ENCODE results near the gene ZNF410. TPM values are rescaled to one million over a fixed set of nuclear protein-coding genes. Genes with fewer than 3 reads are reported as not detected.
"Not testable (repeated sequence)": the region's sequence is repeated elsewhere in the genome, so short reads cannot be mapped to it uniquely, and the experiment has no call there.

ZNF410 gene
- total RNA-seq (ENCODE audit: low replicate concordance) = 44.2 and 50.8 TPM in 2 replicates
- long read RNA-seq, transcript ZNF410-211 (12 exons, 2,601 nt) = major isoform, 306 of 488 reads
- long read RNA-seq, transcript ZNF410-217 (12 exons, 1,961 nt) = minor isoform, 12 of 488 reads
- long read RNA-seq, transcript ZNF410-201 (11 exons, 2,293 nt) = minor isoform, 62 of 488 reads
- long read RNA-seq, partial matches to known transcripts = 24 of 488 reads
- long read RNA-seq, other reads (novel, unspliced or antisense) = 84 of 488 reads

GRCh38 chr14:73886449-73887317, at the start of gene ZNF410:
Gene ZNF410, plus strand, starts transcription at chr14:73886859. Its CDS starts 5,317 bp downstream, at chr14:73892176.
- Mint-ChIP-seq H3K9me3 (no peaks in the 10 kb centered on the region), H3K27ac (peak within 1 kb of the TSS; percentile 95), H3K4me1 (ENCODE audit: unreplicated experiment) (peaks cover 38% of the 10 kb centered on the region), H3K4me3 (peak within 1 kb of the TSS; percentile 94), H3K27me3 (no peaks in the 10 kb centered on the region), H3K36me3 (peaks cover 4% of the 10 kb centered on the region)
- DNase-seq (ENCODE audit: extremely low spot score, unreplicated experiment) = peak; percentile 90
- TF ChIP-seq CTCF (conservative IDR thresholded peaks at IDR 0.05) = no peak

GRCh38 chr14:73838293-73839034, 48.2 kb upstream of the ZNF410 start:
- DNase-seq (ENCODE audit: extremely low spot score, unreplicated experiment); H3K36me3 Mint-ChIP-seq; H3K27ac Mint-ChIP-seq; H3K4me3 Mint-ChIP-seq; H3K27me3 Mint-ChIP-seq; H3K9me3 Mint-ChIP-seq: not testable (repeated sequence)
- H3K4me1 Mint-ChIP-seq (ENCODE audit: unreplicated experiment) = peaks cover 16% of the 10 kb centered on the region

GRCh38 chr14:73842201-73842600, 44.5 kb upstream of the ZNF410 start:
- DNase-seq (ENCODE audit: extremely low spot score, unreplicated experiment) = no peak
- H3K36me3 Mint-ChIP-seq = no peaks in the 10 kb centered on the region
- H3K9me3 Mint-ChIP-seq = no peaks in the 10 kb centered on the region
- H3K27me3 Mint-ChIP-seq = no peaks in the 10 kb centered on the region
- H3K4me3 Mint-ChIP-seq = no peak overlapping the region
- H3K27ac Mint-ChIP-seq = no peak overlapping the region
- TF ChIP-seq CTCF (conservative IDR thresholded peaks at IDR 0.05) = no peak
- H3K4me1 Mint-ChIP-seq (ENCODE audit: unreplicated experiment) = peaks cover 3% of the 10 kb centered on the region

- no peak overlapping the region for H3K4me3 Mint-ChIP-seq
- no peak for TF ChIP-seq CTCF (conservative IDR thresholded peaks at IDR 0.05)
These were observed 43.8 kb upstream of the ZNF410 start for GRCh38 chr14:73842851-73843250.

GRCh38 chr14:73843296-73843695, 43.4 kb upstream of the ZNF410 start:
- H3K4me1 Mint-ChIP-seq (ENCODE audit: unreplicated experiment) = no peaks in the 10 kb centered on the region
- DNase-seq (ENCODE audit: extremely low spot score, unreplicated experiment) = no peak
- TF ChIP-seq CTCF (conservative IDR thresholded peaks at IDR 0.05) = no peak
- H3K36me3 Mint-ChIP-seq = no peaks in the 10 kb centered on the region
- no peaks in the 10 kb centered on the region for H3K9me3 Mint-ChIP-seq
- no peaks in the 10 kb centered on the region for H3K27me3 Mint-ChIP-seq
- H3K27ac Mint-ChIP-seq = no peak overlapping the region
- H3K4me3 Mint-ChIP-seq = no peak overlapping the region

More at GRCh38 chr14:73842851-73843250, 43.8 kb upstream of the ZNF410 start:
- H3K9me3 Mint-ChIP-seq = no peaks in the 10 kb centered on the region
- no peak overlapping the region for H3K27ac Mint-ChIP-seq
- H3K36me3 Mint-ChIP-seq = no peaks in the 10 kb centered on the region
- no peaks in the 10 kb centered on the region for H3K27me3 Mint-ChIP-seq
- H3K4me1 Mint-ChIP-seq (ENCODE audit: unreplicated experiment) = no peaks in the 10 kb centered on the region
- DNase-seq (ENCODE audit: extremely low spot score, unreplicated experiment) = no peak
